GM21390 (cell line): Measurements from ENCODE around the gene TAF12.
"Not testable (repeated sequence)": the region's sequence is repeated elsewhere in the genome, so short reads cannot be mapped to it uniquely, and the experiment has no call there.

ENCODE experiments used
- ATAC-seq: cut with Tn5 transposase; IDR thresholded peaks from one replicate; pipeline ENCODE4 v1.9.1; 2021; ENCODE audit not compliant: unreplicated experiment

The TAF12 gene, protein sequence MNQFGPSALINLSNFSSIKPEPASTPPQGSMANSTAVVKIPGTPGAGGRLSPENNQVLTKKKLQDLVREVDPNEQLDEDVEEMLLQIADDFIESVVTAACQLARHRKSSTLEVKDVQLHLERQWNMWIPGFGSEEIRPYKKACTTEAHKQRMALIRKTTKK

DNA sequence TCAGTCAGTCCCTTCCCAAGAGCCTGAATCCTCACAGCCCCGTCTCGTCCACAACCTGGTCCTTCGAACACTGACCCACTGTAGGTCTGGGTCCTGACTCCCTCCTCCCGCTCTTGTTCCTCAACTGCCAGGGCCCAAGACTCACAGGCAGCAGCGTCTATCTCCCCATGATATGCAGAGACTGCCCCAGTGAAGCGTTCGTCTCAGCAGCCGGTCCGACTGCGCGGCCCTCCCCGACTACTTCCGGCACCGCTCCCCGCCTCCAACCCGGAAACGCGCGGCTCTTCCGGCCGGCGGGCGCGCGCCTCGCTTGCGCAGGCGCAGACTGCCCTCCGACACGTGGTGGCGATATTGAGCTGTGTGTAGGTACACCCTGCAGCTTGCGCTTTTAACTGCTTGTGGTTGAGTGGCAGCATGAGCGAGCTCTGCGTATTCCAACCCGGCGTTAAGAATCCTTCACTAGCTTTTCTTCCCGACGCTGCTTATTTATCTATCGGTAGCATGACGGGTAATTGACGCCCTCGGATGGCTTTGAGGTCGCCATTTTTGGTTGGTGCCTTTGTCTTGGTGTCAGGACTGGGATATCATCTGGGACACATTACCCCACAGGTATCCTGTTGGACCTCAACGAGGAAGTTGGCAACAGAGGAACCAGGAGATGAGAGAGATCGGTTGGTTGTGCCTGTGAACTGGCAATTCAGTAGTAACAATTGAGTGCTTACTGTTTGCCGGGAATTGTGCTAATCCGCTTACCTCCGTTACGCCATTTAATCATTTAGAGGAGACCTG is at the start of gene TAF12:
TSS of gene TAF12 (minus strand) at position 221 of the 789 bp plus-strand sequence. CDS start 20,986 bp downstream, outside the sequence.
- peak; percentile 71 for ATAC-seq

DNA sequence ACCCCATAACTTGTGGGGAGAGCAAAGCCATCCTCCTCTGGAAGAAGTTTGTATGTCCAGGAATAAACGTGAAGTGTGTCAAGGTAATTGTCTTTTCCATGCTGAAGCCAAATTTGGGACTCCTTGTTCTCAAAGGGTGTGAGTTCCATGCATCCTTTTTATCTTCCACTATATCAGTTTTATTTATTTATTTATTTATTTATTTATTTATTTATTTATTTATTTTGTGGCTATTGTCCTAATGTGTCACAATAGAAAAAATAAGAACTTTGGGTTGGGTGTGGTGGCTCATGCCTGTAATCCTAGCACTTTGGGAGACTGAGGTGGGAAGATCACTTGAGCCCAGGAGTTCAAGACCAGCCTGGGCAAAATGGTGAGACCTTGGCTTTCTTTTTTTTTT is 48.8 kb upstream of the TAF12 start:
- not testable (repeated sequence) for ATAC-seq

- ATAC-seq: no peak
Observed at GRCh38 chr1:28684937-28685336, 42.1 kb upstream of the TAF12 start.

DNA sequence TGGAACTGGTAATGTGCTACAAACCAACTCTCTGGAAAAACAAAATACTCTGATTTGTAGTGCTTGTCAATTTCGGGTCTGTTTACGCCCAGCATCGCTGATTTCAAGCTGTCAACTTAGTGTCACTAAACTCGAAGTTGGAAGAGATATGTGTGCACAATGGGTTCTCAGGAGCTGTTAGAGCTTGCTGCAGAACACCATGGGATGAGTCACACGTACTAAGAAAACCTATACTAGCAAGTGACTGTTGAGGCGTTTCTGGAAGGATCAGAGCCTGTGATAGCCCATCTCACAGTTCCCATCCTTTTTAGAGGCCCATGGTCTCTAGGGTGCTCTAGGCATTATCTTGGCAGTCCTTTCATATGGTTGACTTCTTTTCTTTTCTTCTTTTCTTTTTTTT is 40.0 kb upstream of the TAF12 start:
- no peak for ATAC-seq

DNA sequence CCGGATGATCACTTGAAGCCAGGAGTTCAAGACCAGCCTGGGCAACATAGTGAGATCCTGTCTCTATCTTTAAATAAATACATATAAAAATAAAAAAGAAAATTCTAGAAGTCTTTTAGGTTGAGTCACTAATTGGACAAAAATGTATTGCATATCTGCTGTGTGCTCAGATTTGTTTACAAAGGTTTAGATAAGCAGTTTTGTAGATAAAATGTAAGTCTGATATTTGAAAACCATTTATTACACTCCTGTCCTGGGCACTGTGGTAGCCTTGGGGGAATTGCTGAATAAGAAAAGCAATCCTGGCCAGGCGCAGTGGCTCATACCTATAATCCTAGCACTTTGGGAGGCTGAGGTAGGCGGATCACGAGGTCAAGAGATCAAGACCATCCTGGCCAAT is 37.3 kb upstream of the TAF12 start:
- no peak for ATAC-seq

GRCh38 chr1:28675924-28676257 is 33.0 kb upstream of the TAF12 start:
- ATAC-seq: no peak

DNA sequence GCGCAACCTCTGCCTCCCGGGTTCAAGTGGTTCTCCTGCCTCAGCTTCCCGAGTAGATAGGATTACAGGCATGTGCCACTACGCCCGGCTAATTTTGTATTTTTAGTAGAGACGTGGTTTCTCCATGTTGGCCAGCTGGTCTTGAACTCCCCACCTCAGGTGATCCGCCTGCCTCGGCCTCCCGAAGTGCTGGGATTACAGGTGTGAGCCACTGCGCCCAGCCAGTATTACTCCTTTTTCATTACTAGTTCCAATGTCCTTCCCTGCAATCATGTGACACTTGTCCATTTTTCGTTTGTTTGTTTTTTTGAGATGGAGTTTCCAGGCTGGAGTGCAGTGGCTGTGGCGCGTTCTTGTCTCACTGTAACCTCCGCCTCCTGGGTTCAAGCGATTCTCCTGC is 30.1 kb upstream of the TAF12 start:
- not testable (repeated sequence) for ATAC-seq

- ATAC-seq: no peak
Observed at GRCh38 chr1:28671254-28671780, 28.4 kb upstream of the TAF12 start.

DNA sequence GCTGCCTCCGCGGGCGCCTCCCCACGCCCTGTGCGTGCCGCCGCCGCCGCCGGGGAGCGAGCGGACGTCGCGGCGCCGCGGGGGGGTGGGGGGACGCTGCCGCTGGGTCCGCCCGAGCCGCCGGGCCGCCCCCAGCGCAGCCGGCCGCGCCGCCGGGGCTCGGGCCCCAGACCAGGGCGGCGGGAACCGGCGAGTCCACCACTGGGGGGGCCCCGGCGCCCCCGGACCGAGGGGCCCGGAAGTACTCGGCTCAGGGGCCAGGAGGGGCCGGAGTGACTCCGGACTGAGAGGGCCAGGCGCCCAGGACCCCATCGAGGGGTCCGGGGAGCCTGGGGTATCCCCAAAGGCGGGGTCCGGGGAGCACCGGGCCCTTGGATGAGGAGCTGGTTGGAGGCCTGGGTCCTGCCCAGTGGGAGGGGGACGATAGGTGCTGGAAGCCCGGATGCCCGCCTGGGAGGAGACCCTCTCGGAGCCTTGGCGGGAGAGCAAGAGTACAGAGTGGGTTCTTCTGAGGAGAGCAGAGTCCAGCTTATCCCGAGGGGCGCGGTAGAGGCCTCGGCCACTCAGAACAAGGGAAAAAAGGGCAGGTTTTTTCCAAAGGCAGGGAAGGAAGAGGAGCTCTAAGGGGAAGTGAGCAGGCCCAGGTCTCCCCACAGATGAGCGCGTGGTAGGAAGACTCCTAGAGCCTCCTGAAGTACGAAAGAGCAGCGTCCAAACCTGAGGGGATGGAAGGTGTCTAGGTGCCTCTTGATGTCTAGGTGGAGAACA is 26.3 kb upstream of the TAF12 start:
- ATAC-seq: peak; percentile 52

- peak; percentile 60 for ATAC-seq
Observed at GRCh38 chr1:28668191-28668955, 25.5 kb upstream of the TAF12 start, which contains the start of gene GMEB1. GMEB1 (plus strand) TSS chr1:28668784; CDS start chr1:28683613, 14,829 bp downstream.

- no peak for ATAC-seq
Observed at GRCh38 chr1:28666806-28667205, 23.9 kb upstream of the TAF12 start.

DNA sequence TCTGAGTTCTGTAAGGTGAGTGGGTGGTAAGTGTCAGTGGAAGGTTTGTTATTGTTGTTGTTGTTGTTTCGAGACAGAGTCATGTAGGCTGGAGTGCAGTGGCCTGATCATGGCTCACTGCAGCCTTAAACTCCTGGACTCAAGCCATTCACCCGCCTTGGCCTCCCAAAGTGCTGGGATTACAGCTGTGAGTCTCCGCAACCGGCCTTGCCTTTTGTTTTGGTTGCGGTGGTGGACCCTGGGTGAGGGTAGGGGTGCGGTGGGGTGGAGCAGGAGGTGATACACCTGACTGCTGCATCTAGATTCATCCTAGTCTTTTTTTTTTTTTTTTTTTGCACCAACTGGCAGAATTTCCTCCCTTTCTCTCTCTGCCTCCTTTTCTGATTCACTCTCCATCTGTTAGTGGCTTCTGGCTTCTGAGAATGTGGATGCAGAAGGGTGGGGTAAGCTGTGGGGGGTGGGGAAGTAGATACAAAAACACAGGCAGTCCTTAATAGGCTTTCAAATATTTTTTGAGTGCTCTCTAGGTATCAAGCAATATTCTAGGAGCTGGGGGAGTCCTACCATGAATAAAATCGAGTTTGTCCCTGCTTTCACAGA is 21.1 kb upstream of the TAF12 start:
- ATAC-seq: no peak

DNA sequence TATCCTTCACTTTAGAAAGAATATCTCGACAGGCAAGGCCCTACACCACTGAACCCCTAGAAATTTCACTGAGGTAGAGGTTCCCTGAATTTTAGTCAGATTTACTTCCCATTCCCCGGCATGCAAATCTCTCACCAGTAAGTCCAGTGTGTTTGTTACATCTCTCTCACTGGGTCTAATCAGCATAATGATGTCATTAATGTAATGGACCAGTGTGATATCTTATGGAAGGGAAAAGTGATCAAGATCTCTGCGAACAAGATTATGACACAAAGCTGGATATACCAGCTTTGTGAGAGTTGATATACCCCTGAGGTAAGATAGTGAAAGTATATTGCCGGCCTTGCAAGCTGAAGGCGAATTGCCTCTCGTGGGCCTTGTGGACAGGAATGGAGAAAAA is 13.5 kb upstream of the TAF12 start:
- ATAC-seq: no peak

DNA sequence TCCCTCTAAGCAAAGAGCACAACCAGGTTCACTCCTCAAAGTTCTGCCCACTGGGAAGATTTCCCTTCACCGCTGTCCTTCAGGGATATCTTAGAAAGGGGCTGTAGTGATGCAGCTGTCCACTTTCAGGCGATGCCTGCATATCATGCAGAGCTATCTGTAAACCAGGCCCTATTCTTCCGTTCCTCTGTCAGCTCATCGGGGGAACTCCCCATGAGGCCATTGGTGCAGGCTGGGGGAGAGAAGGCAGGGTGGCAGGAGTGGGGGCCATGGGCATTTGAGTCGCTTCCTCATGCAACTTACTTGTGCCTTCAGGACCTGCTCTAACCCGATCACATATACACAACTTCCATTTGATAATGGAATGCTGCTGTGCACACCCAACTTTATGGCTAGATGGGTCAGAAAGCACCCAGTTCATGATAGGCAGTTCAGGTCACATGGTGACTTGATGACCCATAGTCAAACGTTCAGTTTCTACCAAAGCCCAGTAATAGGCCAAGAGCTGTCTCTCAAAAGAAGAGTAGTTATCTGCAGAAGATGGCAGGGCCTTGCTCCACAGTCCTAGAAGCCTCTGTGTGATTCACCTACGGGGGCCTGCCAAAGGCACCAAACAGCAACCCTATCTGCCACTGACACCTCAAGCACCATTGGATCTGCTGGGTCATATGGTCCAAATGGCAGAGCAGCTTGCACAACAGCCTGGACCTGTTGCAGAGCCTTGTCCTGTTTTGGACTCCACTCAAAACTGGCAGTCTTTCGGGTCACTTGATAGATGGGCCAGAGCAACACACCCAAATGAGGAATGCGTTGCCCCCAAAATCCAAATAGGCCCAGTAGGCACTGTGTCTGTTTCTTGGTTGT is 12.8 kb upstream of the TAF12 start:
- ATAC-seq: not testable (repeated sequence)

DNA sequence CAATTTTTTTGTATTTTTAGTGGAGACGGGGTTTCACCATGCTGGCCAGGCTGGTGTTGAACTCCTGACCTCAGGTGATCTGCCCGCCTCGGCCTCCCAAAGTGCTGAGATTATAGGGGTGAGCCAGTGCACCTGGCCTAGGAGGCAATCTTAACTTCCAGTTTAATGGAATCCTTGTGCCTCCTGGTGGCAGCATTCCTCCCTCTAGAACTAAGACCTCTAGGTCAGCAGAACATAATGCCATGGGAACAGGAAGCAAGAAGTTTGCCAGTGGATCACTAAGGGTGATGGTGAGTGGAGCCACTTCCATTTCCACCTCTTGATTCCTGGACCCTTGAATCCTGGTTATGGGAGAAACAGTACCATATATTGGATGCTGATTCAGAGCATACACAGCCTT is 11.0 kb upstream of the TAF12 start:
- ATAC-seq: not testable (repeated sequence)

GRCh38 chr1:28653063-28653462 is 10.2 kb upstream of the TAF12 start:
- not testable (repeated sequence) for ATAC-seq

DNA sequence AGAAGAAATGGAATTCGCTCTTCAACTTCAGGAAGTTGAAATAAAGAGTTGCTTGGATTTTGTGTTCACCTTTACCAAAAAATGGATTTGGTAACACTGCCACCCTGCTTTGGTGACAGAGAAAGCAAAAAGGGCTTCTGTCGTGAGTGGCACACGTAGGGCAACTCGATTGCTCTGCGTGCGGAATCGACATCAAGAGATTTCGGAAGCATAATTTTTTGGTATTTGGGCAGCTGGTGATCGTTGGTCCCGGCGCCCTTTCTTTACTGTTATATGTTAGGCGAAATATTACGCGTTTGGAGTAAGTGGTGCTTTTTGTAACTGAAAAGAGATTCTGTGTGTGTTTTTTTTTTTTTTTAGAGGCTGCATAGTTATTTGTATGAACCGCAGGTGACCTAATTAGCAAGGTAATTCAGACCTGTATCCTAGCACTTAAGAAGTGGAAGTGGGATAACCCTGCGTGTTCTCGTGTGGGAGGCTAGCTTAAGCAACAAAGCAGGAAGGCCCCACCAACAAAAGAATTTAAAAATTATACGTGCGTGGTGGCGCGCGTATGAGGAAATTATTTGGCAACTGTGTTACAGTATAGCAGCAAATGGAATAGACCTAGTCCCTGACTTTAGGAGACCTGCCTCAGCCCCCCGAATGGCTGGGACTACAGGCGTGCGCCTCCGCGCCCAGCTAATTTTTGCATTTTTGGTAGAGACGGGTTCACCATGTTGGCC is 5.8 kb upstream of the TAF12 start, which contains the start of gene RNU11:
TSS of gene RNU11 (plus strand) at position 127 of the 725 bp plus-strand sequence.
- peak; percentile 67 for ATAC-seq

DNA sequence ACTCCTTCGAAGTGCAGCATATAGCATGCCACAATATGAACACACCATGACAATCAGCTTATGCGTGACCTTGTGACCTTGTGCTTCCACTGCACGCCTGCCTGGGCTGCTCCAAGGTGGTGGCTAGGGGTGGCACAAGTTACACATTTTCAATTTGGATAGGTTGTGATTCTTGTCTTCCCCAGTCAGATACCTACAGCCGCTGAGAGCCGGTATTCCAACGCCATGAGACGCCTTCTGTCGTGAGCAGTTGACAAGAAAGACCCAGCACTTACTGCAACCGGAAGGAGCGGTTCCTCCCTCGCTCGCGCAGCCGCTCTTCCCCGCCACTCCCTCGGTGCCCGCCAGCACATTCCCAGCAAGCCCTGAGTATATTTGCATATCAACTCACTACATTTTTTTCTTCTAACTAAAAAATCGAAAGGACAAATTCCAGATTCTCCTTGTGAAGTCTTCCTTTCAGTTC is 5.2 kb upstream of the TAF12 start:
- peak; percentile 65 for ATAC-seq

DNA sequence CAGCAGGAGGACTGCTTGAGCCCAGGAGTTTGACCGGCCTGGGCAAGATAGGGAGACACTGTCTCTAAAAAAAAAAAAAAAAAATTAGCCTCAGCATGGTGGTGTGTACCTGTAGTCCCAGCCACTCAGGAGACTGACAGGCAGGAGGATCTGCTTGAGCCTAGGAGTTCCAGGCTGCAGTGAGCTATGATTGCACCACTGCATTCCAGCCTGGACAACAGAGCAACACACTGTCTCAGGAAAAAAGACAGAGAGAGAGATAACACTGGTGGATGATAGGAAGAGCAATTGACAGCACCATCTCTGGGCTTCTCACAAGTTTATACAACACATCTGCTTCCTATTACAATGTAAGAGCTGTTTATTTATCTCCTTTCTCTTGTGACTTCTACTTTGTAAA is 3.2 kb upstream of the TAF12 start:
- ATAC-seq: no peak
